NK-92 (cell line): ENCODE measurements around the gene BTBD8.

Experiments used
- DNase-seq: peaks from one replicate; lab custom pipeline; 2025; ENCODE audit not compliant: unreplicated experiment; lab: John Stamatoyannopoulos, UW

BTBD8 gene

GRCh38 chr1:92188436-92189255 lies 108.5 kb downstream of the BTBD8 start:
- DNase-seq, result no peak

- no peak for DNase-seq
These were observed 111.6 kb downstream of the BTBD8 start for GRCh38 chr1:92191726-92192125.

GRCh38 chr1:92192246-92192645 lies 112.1 kb downstream of the BTBD8 start:
- DNase-seq, result no peak

GRCh38 chr1:92194511-92194910 lies 114.4 kb downstream of the BTBD8 start:
- no peak for DNase-seq

- no peak for DNase-seq
These were observed 121.8 kb downstream of the BTBD8 start for GRCh38 chr1:92201973-92202372.

GRCh38 chr1:92203105-92203504 lies 123.0 kb downstream of the BTBD8 start:
- no peak for DNase-seq

- no peak for DNase-seq
These were observed 130.6 kb downstream of the BTBD8 start for GRCh38 chr1:92210701-92211100.

- no peak for DNase-seq
These were observed 131.0 kb downstream of the BTBD8 start for GRCh38 chr1:92211166-92211565.

GRCh38 chr1:92217721-92218120 lies 137.6 kb downstream of the BTBD8 start, which contains the start of gene C1orf146:
C1orf146 (plus strand) TSS chr1:92217915; CDS start chr1:92231421, 13,506 bp downstream.
- DNase-seq, result no peak

- no peak for DNase-seq
These were observed 138.4 kb downstream of the BTBD8 start for GRCh38 chr1:92218559-92218958.

GRCh38 chr1:92219028-92219427 lies 138.9 kb downstream of the BTBD8 start:
- no peak for DNase-seq

GRCh38 chr1:92228401-92228800 lies 148.3 kb downstream of the BTBD8 start:
- no peak for DNase-seq

GRCh38 chr1:92230736-92231135 lies 150.6 kb downstream of the BTBD8 start:
- no peak for DNase-seq
